Fibroblast of skin of left biceps (primary cell): ENCODE results near the gene RNF152.
"Not testable (repeated sequence)": the region's sequence is repeated elsewhere in the genome, so short reads cannot be mapped to it uniquely, and the experiment has no call there.

ENCODE experiments used
- DNase-seq, 2 experiments: peaks; one replicate each; pipeline ENCODE4 v3.0.0-alpha.2; 2013; ENCODE audit warnings: low read depth in 2 of 2

Gene RNF152

DNA sequence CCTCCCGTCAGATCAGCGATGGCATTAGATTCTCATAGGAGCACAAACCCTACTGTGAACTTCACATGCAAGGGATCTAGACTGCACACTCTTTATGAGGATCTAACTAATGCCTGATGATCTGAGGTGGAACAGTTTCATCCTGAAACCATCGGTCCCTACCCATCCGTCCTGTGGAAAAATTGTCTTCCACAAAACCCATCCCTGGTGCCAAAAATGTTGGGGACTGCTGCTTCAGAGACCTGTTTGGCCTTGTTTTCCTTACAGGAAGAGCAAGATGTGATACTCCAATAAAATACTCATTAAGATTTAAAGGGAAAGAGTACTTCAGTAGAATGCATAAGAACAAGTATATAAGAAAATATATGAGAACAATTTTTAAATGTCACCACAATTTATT is 71.1 kb downstream of the RNF152 start:
- DNase-seq = no peak

- no peak for DNase-seq
Observed at GRCh38 chr18:61820882-61821281, 71.9 kb downstream of the RNF152 start.

DNA sequence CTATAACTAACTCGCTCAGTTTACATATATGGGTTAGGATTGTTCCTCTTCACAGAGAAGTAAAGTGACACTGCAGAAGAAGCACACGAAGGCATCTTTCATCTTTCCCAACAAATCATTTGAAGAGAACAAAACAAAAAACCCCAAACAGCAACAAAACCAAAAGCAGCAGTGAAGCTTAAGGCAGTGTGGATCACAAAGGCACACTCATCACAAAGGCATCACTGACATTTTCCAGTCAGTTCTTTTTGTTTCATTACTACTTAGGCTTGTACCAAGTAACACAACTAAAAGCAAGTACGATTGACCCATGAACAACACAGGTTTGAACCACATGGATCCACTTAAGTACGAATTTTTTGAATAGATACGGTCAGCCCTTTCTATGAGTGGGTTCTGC is 75.7 kb downstream of the RNF152 start:
- no peak for DNase-seq

- DNase-seq = no peak
Observed at GRCh38 chr18:61815885-61816470, 76.8 kb downstream of the RNF152 start.

DNA sequence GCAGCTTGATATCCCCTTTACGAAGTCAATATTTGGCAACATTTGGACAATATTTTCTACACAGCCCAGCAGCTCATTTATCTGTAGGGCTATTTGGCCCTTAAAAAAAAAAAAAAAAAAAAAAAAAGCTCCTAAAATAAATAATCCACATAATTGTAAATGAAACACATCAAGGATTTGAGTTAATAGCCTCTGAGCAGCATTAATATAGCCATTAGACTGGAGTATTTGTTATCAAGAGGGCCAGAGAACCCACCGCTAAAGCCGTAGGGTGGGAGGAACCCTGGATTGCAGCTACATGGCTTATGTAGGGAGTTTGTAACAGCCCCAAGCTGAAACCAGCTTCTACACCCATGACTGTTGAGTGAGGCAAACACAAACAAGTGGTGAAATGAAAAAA is 84.5 kb downstream of the RNF152 start:
- DNase-seq = no peak

DNA sequence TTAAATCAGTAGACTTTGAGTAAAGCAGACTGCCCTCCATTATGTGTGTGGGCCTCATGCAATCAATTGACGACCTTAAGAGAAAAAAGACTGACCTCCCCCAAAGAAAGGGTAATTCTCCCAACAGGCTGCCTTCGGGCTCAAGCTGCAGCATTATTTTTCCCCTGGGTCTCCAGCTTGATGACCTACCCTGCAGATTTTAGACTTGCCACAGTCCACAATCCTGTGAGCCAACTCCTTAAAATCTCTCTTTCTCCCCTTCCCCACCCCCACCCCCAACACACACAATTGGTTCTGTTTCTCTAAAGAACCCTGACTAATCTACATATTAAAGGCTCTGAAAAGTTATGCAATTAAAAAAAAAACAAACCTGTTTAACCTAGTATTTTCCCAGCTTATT is 89.4 kb downstream of the RNF152 start:
- DNase-seq = no peak

DNA sequence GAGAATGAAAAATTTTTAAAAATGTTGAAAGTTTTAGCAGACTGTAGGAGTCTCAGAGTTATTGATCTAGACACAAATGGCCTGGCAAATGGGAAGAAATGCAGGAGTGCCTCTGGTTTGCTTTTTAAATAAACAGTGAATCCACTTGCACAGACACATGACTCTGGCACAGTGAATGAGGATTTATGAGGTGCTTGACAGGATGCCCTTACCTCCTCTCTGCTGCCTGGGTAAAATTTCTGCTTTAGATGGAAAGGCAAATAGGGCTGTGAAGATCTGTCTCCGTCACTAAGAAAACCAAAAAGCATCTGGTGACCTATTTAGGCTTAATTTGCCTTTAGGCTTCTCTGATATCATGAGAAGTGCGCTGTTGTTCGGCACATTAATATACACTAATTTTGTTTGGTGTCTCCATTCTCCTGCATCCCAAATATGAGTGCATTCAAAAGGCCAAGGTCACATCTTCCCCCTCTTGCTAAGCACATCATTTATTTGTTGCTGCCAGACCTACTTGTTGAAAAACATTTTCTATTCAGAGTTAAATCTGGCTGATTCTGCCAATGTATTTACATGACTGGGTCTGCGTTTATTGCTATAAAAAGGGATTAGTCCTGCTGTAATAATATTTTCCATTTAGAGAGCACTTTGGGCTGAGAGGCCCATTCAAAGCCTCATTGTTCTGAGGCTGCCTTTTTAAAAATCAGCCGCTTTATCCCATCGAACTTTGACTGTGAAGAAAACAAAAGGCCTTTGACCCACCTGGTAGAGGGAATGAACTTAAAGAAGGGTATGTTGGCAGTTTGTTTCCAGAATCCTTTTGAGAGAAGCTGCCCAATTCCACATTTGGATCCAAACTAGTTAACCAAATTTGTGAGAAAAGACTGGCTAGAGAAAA is 94.9 kb downstream of the RNF152 start:
- no peak for DNase-seq

- DNase-seq = no peak
Observed at GRCh38 chr18:61791031-61791430, 101.8 kb downstream of the RNF152 start.

- DNase-seq = not testable (repeated sequence)
Observed at GRCh38 chr18:61787011-61787670, 105.7 kb downstream of the RNF152 start.

- DNase-seq = no peak
Observed at GRCh38 chr18:61785588-61785987, 107.2 kb downstream of the RNF152 start.

GRCh38 chr18:61784834-61785233 is 108.0 kb downstream of the RNF152 start:
- DNase-seq = no peak

DNA sequence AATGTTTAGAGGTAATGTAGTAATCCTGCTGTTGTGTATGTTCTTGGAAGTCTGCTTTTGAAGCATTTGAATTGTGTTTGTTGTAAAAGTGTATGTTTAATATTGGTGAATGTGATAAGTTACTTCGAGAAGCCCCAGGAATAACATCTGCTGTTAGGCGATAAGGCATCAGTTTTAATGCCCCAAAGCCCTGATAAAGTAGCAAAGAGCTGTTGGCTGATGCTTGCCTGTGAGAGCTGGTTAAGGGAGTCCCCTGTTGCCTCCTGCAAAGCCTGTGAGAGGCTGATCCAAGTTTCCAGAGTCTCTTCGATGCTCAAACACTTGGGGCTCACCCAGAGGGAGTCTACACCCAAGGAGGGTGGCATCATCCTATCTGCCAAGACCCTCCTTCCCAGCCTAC is 110.3 kb downstream of the RNF152 start:
- DNase-seq = no peak

- not testable (repeated sequence) for DNase-seq
Observed at GRCh38 chr18:61776201-61776600, 116.6 kb downstream of the RNF152 start.

GRCh38 chr18:61774846-61775245 is 118.0 kb downstream of the RNF152 start:
- DNase-seq = no peak

- no peak for DNase-seq
Observed at GRCh38 chr18:61772293-61772848, 120.4 kb downstream of the RNF152 start.

DNA sequence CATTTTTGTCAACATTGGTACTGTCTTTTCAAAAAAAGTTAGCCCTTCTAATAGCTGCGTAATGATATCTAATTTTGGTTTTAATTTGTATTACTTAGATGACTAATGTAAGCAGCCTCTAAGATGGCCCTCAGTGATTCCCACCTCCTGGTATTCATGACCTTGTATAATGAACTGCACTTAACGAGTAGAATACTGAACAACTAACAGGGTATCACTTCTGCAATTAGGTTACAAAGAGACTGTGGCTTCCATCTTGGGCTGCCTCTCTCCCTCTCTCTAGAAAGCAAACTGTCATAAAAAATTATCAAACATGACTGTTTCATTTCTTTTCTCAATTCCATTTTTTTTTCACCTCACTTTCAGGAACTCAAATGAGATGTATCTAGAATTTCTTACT is 120.9 kb downstream of the RNF152 start:
- no peak for DNase-seq

DNA sequence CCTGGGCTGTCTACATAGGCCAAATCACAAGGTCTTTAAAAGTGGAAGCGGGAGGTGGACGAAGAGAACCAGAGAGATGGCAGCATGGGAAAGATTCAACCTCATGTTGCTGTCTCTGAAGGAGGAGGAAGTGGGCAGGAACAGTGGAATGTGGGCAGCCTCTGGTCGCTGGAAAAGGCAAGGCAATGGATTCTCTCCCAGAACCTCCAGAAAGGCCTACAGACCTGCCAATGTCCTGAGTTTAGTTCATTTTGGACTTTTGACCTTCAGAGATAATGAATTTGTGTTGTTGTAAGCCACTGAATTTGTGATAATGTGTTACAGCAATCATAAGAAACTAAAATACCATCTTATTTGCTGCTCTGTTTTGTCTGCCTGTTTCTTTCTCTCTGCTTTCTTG is 122.5 kb downstream of the RNF152 start:
- no peak for DNase-seq

DNA sequence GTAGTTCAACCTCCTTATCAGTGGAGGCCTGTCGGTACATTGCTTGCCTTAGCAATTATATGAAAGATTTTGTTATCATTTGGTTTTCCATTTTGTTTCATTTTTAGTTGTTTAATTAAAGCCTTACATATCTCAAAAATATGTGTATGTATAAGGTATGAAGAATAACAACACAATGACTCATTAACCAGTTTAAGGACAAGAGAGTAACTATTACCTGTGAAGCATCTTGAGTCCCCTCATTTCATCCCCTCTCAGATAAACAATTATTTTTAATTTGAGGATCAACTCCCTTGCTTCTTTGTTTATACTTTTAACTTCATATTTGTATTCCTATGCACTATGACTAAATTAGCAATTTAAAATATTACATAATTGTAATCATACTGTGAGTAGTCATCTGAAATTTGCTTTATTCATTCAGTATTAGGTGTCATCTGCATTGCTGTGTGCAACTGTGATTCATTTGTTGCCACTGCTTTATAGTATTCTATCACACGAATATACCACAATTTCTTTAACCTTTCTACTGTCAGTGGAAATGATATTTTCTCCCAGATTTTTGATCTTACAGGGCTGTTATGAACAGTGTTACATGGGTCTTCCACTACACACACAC is 126.4 kb downstream of the RNF152 start:
- DNase-seq = no peak

DNA sequence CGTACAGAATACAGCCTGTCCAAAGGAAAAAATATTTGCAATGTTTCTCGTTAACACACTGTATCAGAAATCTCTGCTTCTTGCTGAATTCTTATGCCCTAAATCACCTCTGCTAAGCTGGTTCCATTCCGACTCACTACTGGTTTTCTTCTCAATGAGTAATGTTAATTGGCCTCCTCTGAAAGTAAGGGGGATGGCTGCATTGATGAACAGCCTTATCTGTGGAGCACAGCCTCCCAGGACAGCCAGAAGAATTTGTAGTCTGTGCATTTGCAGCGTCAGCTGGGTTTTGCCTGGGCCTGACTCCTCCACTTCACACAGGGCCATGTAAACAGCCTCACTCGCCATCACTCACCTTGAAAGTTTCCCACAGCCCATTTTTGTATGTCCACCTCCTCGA is 127.7 kb downstream of the RNF152 start:
- peak; percentile 54 to 57 for DNase-seq

DNA sequence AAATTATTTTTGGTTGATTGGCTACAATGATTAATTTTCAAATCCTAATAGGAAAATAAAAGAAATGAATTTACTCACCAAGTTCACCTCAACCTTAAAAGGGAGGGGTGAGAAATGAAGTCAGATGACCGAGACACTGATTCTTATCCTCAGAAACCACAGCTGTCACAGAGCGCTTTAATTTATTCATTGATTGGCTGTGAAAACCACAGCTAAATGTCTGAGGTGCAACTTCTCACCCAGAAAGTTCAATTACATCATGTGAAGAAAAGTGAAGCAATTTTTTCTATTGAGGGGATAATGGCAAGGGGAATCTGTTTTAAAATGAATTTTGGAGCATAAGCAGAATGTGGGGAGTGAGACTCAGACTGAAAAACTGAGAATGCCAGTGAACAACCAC is 128.4 kb downstream of the RNF152 start:
- DNase-seq = no peak

GRCh38 chr18:61761875-61762274 is 130.9 kb downstream of the RNF152 start:
- no peak for DNase-seq
